Neural cell (in vitro differentiated cells): Measurements from ENCODE around the gene OR6C6.

Experiments
- EP300 ChIP-seq: fragments of 450-650 bp; conservative IDR thresholded peaks from 2 replicates; pipeline ENCODE4 v1.6.1; 2014; ENCODE audit warnings: antibody characterized with exemption, mild to moderate bottlenecking, moderate library complexity; ENCODE audit not compliant: poor library complexity, severe bottlenecking
- EZH2 ChIP-seq: fragments of 200-600, 300-800 bp; shearing (Covaris generic), sonication (generic); IDR thresholded peaks from 2 replicates; pipeline ENCODE4 v1.6.1; 2014; ENCODE audit warnings: antibody characterized with exemption, low read length, borderline replicate concordance, mild to moderate bottlenecking; ENCODE audit not compliant: insufficient read depth, poor library complexity, severe bottlenecking
- POLR2AphosphoS5 ChIP-seq: IDR thresholded peaks from 2 replicates; pipeline ENCODE4 v1.6.1; 2012
- TAF1 ChIP-seq: IDR thresholded peaks from 2 replicates; pipeline ENCODE4 v1.6.1; 2012; ENCODE audit warnings: low read depth
- TF ChIP-seq, protein P1 (sequence below): fragments of 450-650 bp; IDR thresholded peaks from 2 replicates; pipeline ENCODE4 v1.5.1; 2014; ENCODE audit warnings: antibody characterized with exemption, mild to moderate bottlenecking, moderate library complexity; ENCODE audit not compliant: poor library complexity, severe bottlenecking
- TF ChIP-seq, protein P2 (sequence below): IDR thresholded peaks from 2 replicates; pipeline ENCODE4 v1.6.1; 2012; ENCODE audit warnings: borderline replicate concordance

DNA sequence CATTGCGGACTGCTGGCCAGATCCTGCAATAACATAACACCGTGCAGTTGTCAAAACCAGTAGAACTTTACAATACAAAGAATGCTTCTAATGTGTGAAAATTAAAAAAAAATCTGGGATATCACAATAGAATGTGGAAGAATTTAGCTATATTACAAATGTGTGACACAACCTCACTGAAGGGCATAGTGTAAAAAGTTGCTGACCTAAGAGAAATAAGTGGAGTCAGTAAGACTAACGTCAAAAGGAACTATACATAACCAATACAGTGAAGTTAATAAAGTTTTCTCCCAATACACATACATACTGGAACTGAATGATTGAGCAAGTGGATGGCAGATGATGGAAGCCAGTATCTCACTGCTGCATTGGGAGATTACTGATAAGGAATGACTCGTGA lies 39.5 kb downstream of the OR6C6 start:
- TF ChIP-seq POLR2AphosphoS5 (no peak), EP300 (no peak), EZH2 (no peak), TAF1 (no peak)
- TF ChIP-seq, protein P1, sequence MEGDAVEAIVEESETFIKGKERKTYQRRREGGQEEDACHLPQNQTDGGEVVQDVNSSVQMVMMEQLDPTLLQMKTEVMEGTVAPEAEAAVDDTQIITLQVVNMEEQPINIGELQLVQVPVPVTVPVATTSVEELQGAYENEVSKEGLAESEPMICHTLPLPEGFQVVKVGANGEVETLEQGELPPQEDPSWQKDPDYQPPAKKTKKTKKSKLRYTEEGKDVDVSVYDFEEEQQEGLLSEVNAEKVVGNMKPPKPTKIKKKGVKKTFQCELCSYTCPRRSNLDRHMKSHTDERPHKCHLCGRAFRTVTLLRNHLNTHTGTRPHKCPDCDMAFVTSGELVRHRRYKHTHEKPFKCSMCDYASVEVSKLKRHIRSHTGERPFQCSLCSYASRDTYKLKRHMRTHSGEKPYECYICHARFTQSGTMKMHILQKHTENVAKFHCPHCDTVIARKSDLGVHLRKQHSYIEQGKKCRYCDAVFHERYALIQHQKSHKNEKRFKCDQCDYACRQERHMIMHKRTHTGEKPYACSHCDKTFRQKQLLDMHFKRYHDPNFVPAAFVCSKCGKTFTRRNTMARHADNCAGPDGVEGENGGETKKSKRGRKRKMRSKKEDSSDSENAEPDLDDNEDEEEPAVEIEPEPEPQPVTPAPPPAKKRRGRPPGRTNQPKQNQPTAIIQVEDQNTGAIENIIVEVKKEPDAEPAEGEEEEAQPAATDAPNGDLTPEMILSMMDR, result no peak
- TF ChIP-seq, protein P2, sequence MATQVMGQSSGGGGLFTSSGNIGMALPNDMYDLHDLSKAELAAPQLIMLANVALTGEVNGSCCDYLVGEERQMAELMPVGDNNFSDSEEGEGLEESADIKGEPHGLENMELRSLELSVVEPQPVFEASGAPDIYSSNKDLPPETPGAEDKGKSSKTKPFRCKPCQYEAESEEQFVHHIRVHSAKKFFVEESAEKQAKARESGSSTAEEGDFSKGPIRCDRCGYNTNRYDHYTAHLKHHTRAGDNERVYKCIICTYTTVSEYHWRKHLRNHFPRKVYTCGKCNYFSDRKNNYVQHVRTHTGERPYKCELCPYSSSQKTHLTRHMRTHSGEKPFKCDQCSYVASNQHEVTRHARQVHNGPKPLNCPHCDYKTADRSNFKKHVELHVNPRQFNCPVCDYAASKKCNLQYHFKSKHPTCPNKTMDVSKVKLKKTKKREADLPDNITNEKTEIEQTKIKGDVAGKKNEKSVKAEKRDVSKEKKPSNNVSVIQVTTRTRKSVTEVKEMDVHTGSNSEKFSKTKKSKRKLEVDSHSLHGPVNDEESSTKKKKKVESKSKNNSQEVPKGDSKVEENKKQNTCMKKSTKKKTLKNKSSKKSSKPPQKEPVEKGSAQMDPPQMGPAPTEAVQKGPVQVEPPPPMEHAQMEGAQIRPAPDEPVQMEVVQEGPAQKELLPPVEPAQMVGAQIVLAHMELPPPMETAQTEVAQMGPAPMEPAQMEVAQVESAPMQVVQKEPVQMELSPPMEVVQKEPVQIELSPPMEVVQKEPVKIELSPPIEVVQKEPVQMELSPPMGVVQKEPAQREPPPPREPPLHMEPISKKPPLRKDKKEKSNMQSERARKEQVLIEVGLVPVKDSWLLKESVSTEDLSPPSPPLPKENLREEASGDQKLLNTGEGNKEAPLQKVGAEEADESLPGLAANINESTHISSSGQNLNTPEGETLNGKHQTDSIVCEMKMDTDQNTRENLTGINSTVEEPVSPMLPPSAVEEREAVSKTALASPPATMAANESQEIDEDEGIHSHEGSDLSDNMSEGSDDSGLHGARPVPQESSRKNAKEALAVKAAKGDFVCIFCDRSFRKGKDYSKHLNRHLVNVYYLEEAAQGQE, result no peak
